Natural killer cell treated with Interleukin-12 subunit alpha and Interleukin-12 subunit beta and Interleukin-15 and Interleukin-18, amount 100 ng/mL, for 72 hours (primary cell): ENCODE results near the gene AK2. TPM values are rescaled to one million over a fixed set of nuclear protein-coding genes. Genes with fewer than 3 reads are reported as not detected.
A peak's percentile ranks its signal among the peaks of the same experiment; 100 is the strongest.

ENCODE experiments used
- ATAC-seq, 2 donors: fragments of 150-1000 bp; cut with Tn5 transposase in 1 of 2; sonication (Bioruptor Pico), chemical (Tn5 transposase) in 1 of 2; 2 replicates each; pipeline ENCODE4 v1.10.0; 2021
- DNase-seq: peaks from one replicate; pipeline ENCODE4 v3.0.0; 2022; ENCODE audit warnings: low spot score
- H3K27ac Mint-ChIP-seq, 2 donors: 1 replicate in 1 of 2; 2 replicates in 1 of 2; pipeline ENCODE4 v1.8.0; 2022; ENCODE audit warnings: mixed read lengths in 2 of 2, mild to moderate bottlenecking in 1 of 2, moderate library complexity in 1 of 2
- H3K27me3 Mint-ChIP-seq, 2 donors: 1 replicate in 1 of 2; 2 replicates in 1 of 2; pipeline ENCODE4 v1.8.0; 2022; ENCODE audit warnings: mixed read lengths in 2 of 2
- H3K36me3 Mint-ChIP-seq: one replicate; pipeline ENCODE4 v1.8.0; 2022; ENCODE audit warnings: mixed read lengths
- H3K4me1 Mint-ChIP-seq, 2 donors: 1 replicate in 1 of 2; 2 replicates in 1 of 2; pipeline ENCODE4 v1.8.0; 2022; ENCODE audit warnings: low read depth in 2 of 2, mixed read lengths in 2 of 2, mild to moderate bottlenecking in 1 of 2
- H3K4me3 Mint-ChIP-seq: one replicate; pipeline ENCODE4 v1.8.0; 2022; ENCODE audit warnings: mixed read lengths
- H3K9me3 Mint-ChIP-seq: 2 replicates; pipeline ENCODE4 v1.8.0; 2022; ENCODE audit warnings: mixed read lengths
- total RNA-seq, 2 donors: library from RNA; stranded (reverse); gene quantifications; one replicate each; pipeline ENCODE4 v1.2.3, GENCODE V29; 2022

The AK2 gene
- total RNA-seq, 2 donors from 2014 or later, result 379 to 475 TPM

DNA sequence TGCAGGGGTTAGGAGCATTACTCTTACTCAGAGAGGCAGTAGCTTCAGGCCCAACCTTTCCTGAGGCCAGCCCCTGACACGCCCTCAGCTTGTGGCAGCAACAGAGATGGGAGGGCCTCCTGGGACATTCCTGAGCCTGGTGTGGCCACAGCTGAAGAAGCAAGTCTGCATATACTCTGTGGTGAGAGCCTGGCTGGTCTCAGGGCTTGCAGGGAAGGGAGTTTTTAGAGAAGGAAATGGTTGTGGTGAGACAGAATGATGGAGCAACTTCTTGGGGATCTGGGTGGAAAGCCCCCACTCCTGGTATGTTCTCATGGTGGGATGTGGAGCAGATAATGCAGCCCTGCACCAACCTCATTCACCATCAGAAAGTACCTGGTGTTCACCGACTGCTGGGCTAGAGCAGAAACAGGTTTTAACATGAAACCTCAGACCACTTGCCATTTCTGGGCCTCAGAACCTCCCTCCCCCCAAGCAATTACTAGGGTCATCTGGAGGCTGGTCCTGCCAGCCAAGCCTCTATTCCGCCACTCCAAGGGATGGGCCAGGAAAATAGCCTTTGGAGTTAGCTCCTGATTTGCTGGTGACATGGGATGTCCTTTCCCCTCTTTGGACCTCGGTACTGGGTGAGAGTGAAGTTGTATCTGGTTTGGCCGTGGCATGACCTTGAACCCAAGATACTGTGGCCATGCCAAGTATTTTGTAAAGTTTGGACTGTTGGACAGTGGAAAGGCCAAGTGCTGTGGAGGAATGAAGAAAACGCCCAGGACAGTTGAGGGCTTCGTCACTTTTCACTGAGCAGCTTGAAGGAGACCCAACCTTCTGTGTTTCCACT, 44.0 kb downstream of the AK2 start:
- peaks cover 6% of the 10 kb centered on the region for H3K36me3 Mint-ChIP-seq
- H3K27ac Mint-ChIP-seq, result peak overlapping the region; percentile 97
- peak; percentile 91 to 94 for ATAC-seq
- H3K4me1 Mint-ChIP-seq, result peaks cover 52 to 69% of the 10 kb centered on the region in 2 donors
- no peaks in the 10 kb centered on the region for H3K9me3 Mint-ChIP-seq
- H3K4me3 Mint-ChIP-seq, result peak overlapping the region; percentile 64
- peak; percentile 95 for DNase-seq
- no peaks in the 10 kb centered on the region for H3K27me3 Mint-ChIP-seq

DNA sequence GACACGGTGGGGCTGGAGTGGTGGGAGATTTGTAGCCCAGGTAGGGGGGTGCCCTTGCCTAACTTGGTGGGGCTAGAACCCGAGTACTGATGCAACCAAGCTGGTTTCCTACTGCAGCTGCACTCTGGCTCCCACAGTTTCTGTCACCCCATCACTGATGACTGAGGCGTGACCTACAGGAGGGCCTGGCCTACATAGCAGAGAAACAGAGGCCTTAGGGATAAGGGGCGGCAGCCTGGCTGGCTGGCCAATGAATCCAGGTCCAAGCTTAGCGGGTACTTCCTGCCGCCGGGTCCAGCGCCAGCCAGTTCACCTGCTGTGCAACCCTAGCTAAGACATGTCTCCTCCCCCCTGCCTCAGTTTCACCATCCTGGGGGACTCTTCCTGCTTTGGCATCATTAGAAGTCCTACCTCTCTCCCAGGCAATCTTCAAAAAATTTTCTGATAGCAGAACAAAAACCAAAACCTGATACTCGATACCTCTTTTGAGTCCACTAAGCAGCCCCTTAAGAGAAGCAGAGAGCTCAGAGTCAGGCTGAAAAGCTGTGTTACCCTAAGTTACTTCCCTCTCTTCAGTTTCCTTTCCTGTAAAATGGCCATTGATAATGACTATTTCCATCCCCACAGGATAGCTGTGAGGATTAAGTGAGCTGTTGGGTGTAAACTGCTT, 44.7 kb downstream of the AK2 start:
- H3K36me3 Mint-ChIP-seq, result peaks cover 6% of the 10 kb centered on the region
- peak overlapping the region; percentile 64 for H3K4me3 Mint-ChIP-seq
- no peaks in the 10 kb centered on the region for H3K9me3 Mint-ChIP-seq
- H3K27ac Mint-ChIP-seq, result peak overlapping the region; percentile 97
- peaks cover 51 to 64% of the 10 kb centered on the region in 2 donors for H3K4me1 Mint-ChIP-seq
- DNase-seq (no peak), ATAC-seq (peak; percentile 16 to 31)
- no peaks in the 10 kb centered on the region for H3K27me3 Mint-ChIP-seq

DNA sequence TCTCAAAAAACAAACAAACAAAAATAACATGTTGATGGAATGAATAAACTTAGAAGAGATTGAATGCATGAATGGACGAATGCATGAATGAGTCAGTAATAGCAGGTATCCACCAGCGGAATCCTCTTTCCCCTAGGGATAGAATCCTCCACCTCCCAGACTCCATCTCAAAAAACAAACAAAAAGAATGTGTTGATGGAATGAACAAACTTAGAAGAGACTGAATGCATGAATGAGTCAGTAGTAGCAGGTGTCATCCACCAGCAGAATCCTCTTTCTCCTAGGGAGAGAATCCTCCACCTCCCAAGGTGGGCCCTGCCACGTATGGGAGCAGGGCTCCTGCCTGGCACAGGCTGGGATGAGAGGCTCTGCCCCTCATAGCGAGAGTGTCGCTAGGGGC, 45.3 kb downstream of the AK2 start:
- no peak for ATAC-seq
- H3K9me3 Mint-ChIP-seq, result no peaks in the 10 kb centered on the region
- H3K4me3 Mint-ChIP-seq, result peak overlapping the region; percentile 64
- DNase-seq, result no peak
- peaks cover 6% of the 10 kb centered on the region for H3K36me3 Mint-ChIP-seq
- peaks cover 51 to 63% of the 10 kb centered on the region in 2 donors for H3K4me1 Mint-ChIP-seq
- no peaks in the 10 kb centered on the region for H3K27me3 Mint-ChIP-seq
- peak overlapping the region; percentile 97 for H3K27ac Mint-ChIP-seq

DNA sequence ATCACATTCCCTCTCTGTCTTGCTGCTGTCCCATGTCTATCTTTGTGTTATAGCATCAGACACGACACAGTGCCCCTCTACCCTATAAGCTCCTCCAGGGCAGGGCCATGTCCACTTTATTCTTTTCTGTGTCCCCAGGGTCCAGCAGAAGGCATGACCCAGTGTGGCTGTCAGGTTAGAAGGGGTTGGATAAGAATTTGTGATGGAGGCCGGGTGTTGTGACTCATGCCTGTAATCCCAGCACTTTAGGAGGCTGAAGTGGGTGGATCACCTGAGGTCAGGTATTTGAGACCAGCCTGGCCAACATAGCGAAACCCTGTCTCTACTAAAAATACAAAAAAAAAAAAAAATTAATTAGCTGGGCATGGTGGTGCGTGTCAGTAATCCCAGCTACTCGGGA, 45.8 kb downstream of the AK2 start:
- H3K9me3 Mint-ChIP-seq, result no peaks in the 10 kb centered on the region
- H3K36me3 Mint-ChIP-seq, result peaks cover 6% of the 10 kb centered on the region
- no peaks in the 10 kb centered on the region for H3K27me3 Mint-ChIP-seq
- DNase-seq (no peak), ATAC-seq (no peak)
- peaks cover 51 to 65% of the 10 kb centered on the region in 2 donors for H3K4me1 Mint-ChIP-seq
- H3K27ac Mint-ChIP-seq, result peak overlapping the region; percentile 97
- peak overlapping the region; percentile 64 for H3K4me3 Mint-ChIP-seq

GRCh38 chr1:32989160-32990050, 47.3 kb downstream of the AK2 start:
- Mint-ChIP-seq H3K4me1 (peaks cover 56 to 70% of the 10 kb centered on the region in 2 donors), H3K4me3 (peak overlapping the region; percentile 91), H3K9me3 (no peaks in the 10 kb centered on the region), H3K27ac (peak overlapping the region; percentile 97), H3K36me3 (peaks cover 6% of the 10 kb centered on the region), H3K27me3 (no peaks in the 10 kb centered on the region)
- DNase-seq (peak; percentile 88), ATAC-seq (peak; percentile 58 to 66)

- H3K4me1 Mint-ChIP-seq, result peaks cover 60 to 73% of the 10 kb centered on the region in 2 donors
- DNase-seq, result no peak
- ATAC-seq, result no peak
- H3K27ac Mint-ChIP-seq, result peak overlapping the region; percentile 97
- peak overlapping the region; percentile 91 for H3K4me3 Mint-ChIP-seq
- no peaks in the 10 kb centered on the region for H3K27me3 Mint-ChIP-seq
- no peaks in the 10 kb centered on the region for H3K9me3 Mint-ChIP-seq
- peaks cover 6% of the 10 kb centered on the region for H3K36me3 Mint-ChIP-seq
Observed at GRCh38 chr1:32988665-32989064, 48.0 kb downstream of the AK2 start.

DNA sequence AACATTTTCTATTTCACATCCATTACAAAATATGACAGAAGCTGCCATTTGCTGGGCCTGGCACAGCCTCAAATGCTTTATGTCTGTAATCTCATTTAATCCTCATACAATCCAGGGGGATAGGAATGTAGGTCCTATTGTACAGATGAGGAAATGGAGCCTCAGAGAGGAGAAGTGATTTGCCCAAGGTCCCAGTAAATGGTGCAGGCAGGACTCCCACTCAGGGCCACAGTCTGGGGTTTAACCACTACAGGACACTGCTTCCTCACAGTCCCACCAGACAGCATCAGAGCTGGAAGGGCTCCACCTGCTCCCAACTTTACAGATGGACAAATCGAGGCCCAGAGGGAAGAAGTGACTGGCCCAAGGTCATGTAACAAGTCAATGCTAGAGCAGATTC, 51.5 kb downstream of the AK2 start:
- Mint-ChIP-seq H3K36me3 (peaks cover 6% of the 10 kb centered on the region), H3K4me3 (no peak overlapping the region), H3K9me3 (peaks cover 3% of the 10 kb centered on the region), H3K27ac (peak overlapping the region; percentile 66 to 96), H3K27me3 (no peaks in the 10 kb centered on the region), H3K4me1 (peaks cover 61 to 68% of the 10 kb centered on the region in 2 donors)
- ATAC-seq (no peak), DNase-seq (no peak)

GRCh38 chr1:32984455-32985171, 52.1 kb downstream of the AK2 start:
- H3K4me3 Mint-ChIP-seq, result peak overlapping the region; percentile 49
- peak; percentile 2 to 40 for ATAC-seq

GRCh38 chr1:32984090-32984454, 52.6 kb downstream of the AK2 start:
- Mint-ChIP-seq H3K9me3 (peaks cover 3% of the 10 kb centered on the region), H3K4me3 (peak overlapping the region; percentile 49)

More at GRCh38 chr1:32984455-32985171, 52.1 kb downstream of the AK2 start:
- peak; percentile 64 for DNase-seq
- Mint-ChIP-seq H3K27ac (peak overlapping the region; percentile 66 to 96), H3K4me1 (peaks cover 57 to 68% of the 10 kb centered on the region in 2 donors), H3K36me3 (peaks cover 6% of the 10 kb centered on the region), H3K27me3 (no peaks in the 10 kb centered on the region), H3K9me3 (peaks cover 3% of the 10 kb centered on the region)

DNA sequence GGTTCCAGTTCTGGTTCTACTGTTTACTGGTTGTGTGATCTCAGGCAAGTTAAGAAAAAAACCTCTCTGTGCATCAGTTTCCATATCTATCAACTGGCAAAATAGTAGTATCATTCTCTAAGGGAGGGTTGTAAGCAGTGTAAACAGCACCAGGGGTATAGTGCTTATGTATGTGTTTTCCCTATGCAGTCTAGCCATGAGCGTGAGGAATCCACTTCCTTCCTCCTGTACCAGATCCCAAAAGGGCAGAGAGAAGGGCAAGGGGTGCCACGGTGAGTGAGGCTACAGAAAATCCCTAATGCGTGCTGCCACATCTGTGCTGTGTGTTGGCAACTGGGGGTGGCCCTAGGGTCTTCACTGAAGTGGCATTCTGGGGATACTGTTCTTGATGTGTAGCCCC, 53.7 kb downstream of the AK2 start:
- peaks cover 47 to 61% of the 10 kb centered on the region in 2 donors for H3K4me1 Mint-ChIP-seq
- ATAC-seq (no peak), DNase-seq (peak; percentile 60)
- peak overlapping the region; percentile 94 to 96 for H3K27ac Mint-ChIP-seq
- no peaks in the 10 kb centered on the region for H3K27me3 Mint-ChIP-seq
- H3K36me3 Mint-ChIP-seq, result no peaks in the 10 kb centered on the region
- peak overlapping the region; percentile 90 for H3K4me3 Mint-ChIP-seq
- peaks cover 3% of the 10 kb centered on the region for H3K9me3 Mint-ChIP-seq

More at GRCh38 chr1:32984090-32984454, 52.6 kb downstream of the AK2 start:
- DNase-seq, result no peak
- ATAC-seq, result no peak
- peak overlapping the region; percentile 66 to 96 for H3K27ac Mint-ChIP-seq
- peaks cover 55 to 66% of the 10 kb centered on the region in 2 donors for H3K4me1 Mint-ChIP-seq
- H3K27me3 Mint-ChIP-seq, result no peaks in the 10 kb centered on the region
- peaks cover 4% of the 10 kb centered on the region for H3K36me3 Mint-ChIP-seq

GRCh38 chr1:32981003-32981901, 55.4 kb downstream of the AK2 start:
- Mint-ChIP-seq H3K27ac (peak overlapping the region; percentile 94 to 96), H3K9me3 (peaks cover 3% of the 10 kb centered on the region), H3K4me1 (peaks cover 47 to 62% of the 10 kb centered on the region in 2 donors), H3K36me3 (no peaks in the 10 kb centered on the region), H3K27me3 (no peaks in the 10 kb centered on the region), H3K4me3 (peak overlapping the region; percentile 90)
- ATAC-seq (peak; percentile 93 to 97), DNase-seq (peak; percentile 78)

DNA sequence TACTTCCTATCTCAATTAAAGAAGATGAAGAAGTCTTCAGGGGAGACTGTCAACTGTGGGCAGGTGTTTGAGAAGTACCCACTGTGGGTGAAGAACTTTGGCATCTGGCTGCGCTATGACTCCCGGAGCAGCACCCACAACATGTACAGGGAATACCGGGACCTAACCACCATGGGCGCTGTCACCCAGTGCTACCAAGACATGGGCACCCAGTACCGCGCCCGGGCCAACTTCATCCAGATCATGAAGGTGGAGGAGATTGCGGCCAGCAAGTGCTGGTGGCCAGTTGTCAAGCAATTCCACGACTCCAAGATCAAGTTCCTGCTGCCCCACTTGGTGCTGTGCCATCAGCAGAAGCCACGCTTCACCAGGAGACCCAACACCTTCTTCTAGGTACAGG, 56.6 kb downstream of the AK2 start:
- Mint-ChIP-seq H3K4me3 (peak overlapping the region; percentile 15), H3K4me1 (peaks cover 40 to 51% of the 10 kb centered on the region in 2 donors), H3K36me3 (no peaks in the 10 kb centered on the region), H3K9me3 (peaks cover 3% of the 10 kb centered on the region), H3K27me3 (no peaks in the 10 kb centered on the region), H3K27ac (peak overlapping the region; percentile 94 to 96)
- ATAC-seq, result no peak
- peak; percentile 45 for DNase-seq
